Measurements from ENCODE around the gene SPEM3.

Gene SPEM3

GRCh38 chr17:7465597-7466275 is 37.1 kb downstream of the SPEM3 start:
- no peak overlapping the region for H3K4me3 ChIP-seq
- intact Hi-C loops (cut with DNase I; ENCODE audit: low total_unique reads): no loop called here
- H3K27me3 ChIP-seq: no peaks in the 10 kb centered on the region
- H3K36me3 ChIP-seq: peaks cover 31 to 56% (median 44%) of the 10 kb centered on the region in 3 donors
- peak overlapping the region in 1 of 2 donors; percentile 10 for H3K27ac ChIP-seq
- no peak for DNase-seq
- H3K4me1 ChIP-seq: peaks cover 7 to 48% (median 24%) of the 10 kb centered on the region in 4 donors
- no peak for TF ChIP-seq CTCF (IDR thresholded peaks at IDR 0.05)
- no peaks in the 10 kb centered on the region for H3K9me3 ChIP-seq

GRCh38 chr17:7466318-7466638 is 37.6 kb downstream of the SPEM3 start:
- H3K27me3 ChIP-seq: no peaks in the 10 kb centered on the region
- H3K4me3 ChIP-seq: no peak overlapping the region
- H3K27ac ChIP-seq: peak overlapping the region in 1 of 2 donors; percentile 10
- no peaks in the 10 kb centered on the region for H3K9me3 ChIP-seq
- H3K4me1 ChIP-seq: peaks cover 7 to 54% (median 24%) of the 10 kb centered on the region in 4 donors
- peaks cover 31 to 56% (median 44%) of the 10 kb centered on the region in 3 donors for H3K36me3 ChIP-seq
- intact Hi-C loops (cut with DNase I; ENCODE audit: low total_unique reads): no loop called here
- no peak for DNase-seq
- no peak for TF ChIP-seq CTCF (IDR thresholded peaks at IDR 0.05)

- Histone ChIP-seq H3K27me3 (no peaks in the 10 kb centered on the region), H3K4me1 (peaks cover 7 to 59% (median 27%) of the 10 kb centered on the region in 4 donors), H3K36me3 (peaks cover 31 to 53% (median 42%) of the 10 kb centered on the region in 3 donors), H3K4me3 (no peak overlapping the region), H3K27ac (peak overlapping the region; percentile 10 to 38), H3K9me3 (no peaks in the 10 kb centered on the region)
- intact Hi-C loops (cut with DNase I; ENCODE audit: low total_unique reads): no loop called here
- DNase-seq: peak; percentile 62 to 79
- no peak for TF ChIP-seq CTCF (IDR thresholded peaks at IDR 0.05)
Measured at GRCh38 chr17:7466639-7467341, 38.1 kb downstream of the SPEM3 start.

GRCh38 chr17:7467498-7467897 is 38.8 kb downstream of the SPEM3 start:
- TF ChIP-seq CTCF (IDR thresholded peaks at IDR 0.05): no peak
- intact Hi-C loops (cut with DNase I; ENCODE audit: low total_unique reads): no loop called here
- no peak for DNase-seq
- peaks cover 26 to 46% (median 36%) of the 10 kb centered on the region in 3 donors for H3K36me3 ChIP-seq
- H3K27ac ChIP-seq: peak overlapping the region in 1 of 2 donors; percentile 38
- H3K27me3 ChIP-seq: no peaks in the 10 kb centered on the region
- H3K9me3 ChIP-seq: no peaks in the 10 kb centered on the region
- peaks cover 7 to 63% (median 28%) of the 10 kb centered on the region in 4 donors for H3K4me1 ChIP-seq
- no peak overlapping the region for H3K4me3 ChIP-seq

GRCh38 chr17:7468290-7468689 is 39.6 kb downstream of the SPEM3 start:
- no peak overlapping the region for H3K27ac ChIP-seq
- intact Hi-C loops (cut with DNase I; ENCODE audit: low total_unique reads): no loop called here
- peaks cover 7 to 63% (median 29%) of the 10 kb centered on the region in 4 donors for H3K4me1 ChIP-seq

More at GRCh38 chr17:7468290-7468689, 39.6 kb downstream of the SPEM3 start:
- no peaks in the 10 kb centered on the region for H3K9me3 ChIP-seq
- H3K36me3 ChIP-seq: peaks cover 19 to 38% (median 28%) of the 10 kb centered on the region in 3 donors
- DNase-seq: no peak
- H3K4me3 ChIP-seq: no peak overlapping the region
- no peaks in the 10 kb centered on the region for H3K27me3 ChIP-seq
- TF ChIP-seq CTCF (IDR thresholded peaks at IDR 0.05): no peak
